IPS-18a (cell line): ENCODE measurements around the gene PIANP.
"Not testable (repeated sequence)": the region's sequence is repeated elsewhere in the genome, so short reads cannot be mapped to it uniquely, and the experiment has no call there.

Source experiments
- H3K27ac ChIP-seq: one replicate; pipeline ENCODE4 v1.5.1; 2013; ENCODE audit warnings: low read length
- H3K27me3 ChIP-seq: one replicate; pipeline ENCODE4 v1.6.1; 2013; ENCODE audit warnings: mild to moderate bottlenecking, low read length; ENCODE audit not compliant: control insufficient read depth, insufficient read depth
- H3K36me3 ChIP-seq: one replicate; pipeline ENCODE4 v1.6.1; 2013; ENCODE audit warnings: low read depth, low read length; ENCODE audit not compliant: control insufficient read depth
- H3K4me1 ChIP-seq: one replicate; pipeline ENCODE4 v1.6.1; 2013; ENCODE audit warnings: low read depth, low read length; ENCODE audit not compliant: control insufficient read depth
- H3K4me3 ChIP-seq: one replicate; pipeline ENCODE4 v1.5.1; 2013; ENCODE audit warnings: low read length
- H3K9ac ChIP-seq: one replicate; pipeline ENCODE4 v1.6.1; 2013; ENCODE audit warnings: mild to moderate bottlenecking, low read length, moderate library complexity
- H3K9me3 ChIP-seq: one replicate; pipeline ENCODE4 v1.6.1; 2013; ENCODE audit warnings: low read depth, low read length; ENCODE audit not compliant: control insufficient read depth

PIANP gene

DNA sequence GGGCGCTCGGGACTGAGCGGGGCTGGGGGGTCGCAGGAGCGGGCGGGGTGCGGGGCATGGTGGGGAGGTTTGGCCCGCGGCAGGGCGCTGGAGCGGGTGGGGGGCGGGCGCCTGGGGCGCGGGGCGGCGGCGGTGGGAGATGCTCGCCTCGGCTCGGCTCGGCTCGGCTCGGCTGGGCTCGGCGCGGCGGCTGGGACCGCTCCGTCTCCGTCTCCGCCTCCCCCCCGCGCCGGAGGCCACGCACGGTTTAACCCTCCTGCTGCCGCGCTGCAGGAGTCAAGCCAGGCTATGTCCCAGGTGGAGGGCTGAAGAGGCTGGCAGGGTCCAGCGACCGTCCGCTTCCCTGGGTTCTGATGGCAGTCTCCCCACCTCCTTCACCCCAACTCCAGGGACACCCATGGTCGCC, at the start of gene PIANP:
Gene PIANP (minus strand): TSS at position 170 of the 406 bp plus-strand sequence. CDS start 2,754 bp downstream, outside the sequence.
- Histone ChIP-seq H3K4me3 (peak within 1 kb of the TSS; percentile 69), H3K36me3 (no peaks in the 10 kb centered on the region), H3K4me1 (peaks cover 4% of the 10 kb centered on the region), H3K9ac (no peak within 1 kb of the TSS), H3K27me3 (peaks cover 37% of the 10 kb centered on the region), H3K9me3 (no peaks in the 10 kb centered on the region), H3K27ac (no peak within 1 kb of the TSS)

DNA sequence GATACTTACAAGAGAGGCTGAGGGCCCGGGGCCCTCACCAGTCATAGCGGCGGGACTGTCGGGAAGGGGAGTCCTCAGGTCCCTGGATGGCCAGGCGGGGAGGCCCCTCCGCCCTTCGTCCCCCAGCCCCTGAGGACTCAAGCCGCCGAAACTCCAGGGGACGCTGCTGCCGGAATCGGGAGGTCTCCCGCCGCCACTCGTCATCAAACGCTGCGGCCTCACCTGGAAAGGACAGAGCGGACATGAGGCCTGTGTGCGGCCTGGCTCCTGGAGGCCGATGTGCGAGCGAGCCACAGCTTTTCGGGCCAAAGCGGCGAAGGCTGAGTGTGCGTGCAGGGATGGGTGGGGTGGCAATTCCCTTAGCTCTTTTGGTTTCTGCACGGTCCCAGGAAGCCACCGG, 48.1 kb upstream of the PIANP start:
- no peaks in the 10 kb centered on the region for H3K27me3 ChIP-seq
- H3K9ac ChIP-seq: no peak overlapping the region
- H3K4me1 ChIP-seq: peaks cover 6% of the 10 kb centered on the region
- H3K27ac ChIP-seq: no peak overlapping the region
- peaks cover 61% of the 10 kb centered on the region for H3K36me3 ChIP-seq
- H3K9me3 ChIP-seq: no peaks in the 10 kb centered on the region
- H3K4me3 ChIP-seq: no peak overlapping the region

DNA sequence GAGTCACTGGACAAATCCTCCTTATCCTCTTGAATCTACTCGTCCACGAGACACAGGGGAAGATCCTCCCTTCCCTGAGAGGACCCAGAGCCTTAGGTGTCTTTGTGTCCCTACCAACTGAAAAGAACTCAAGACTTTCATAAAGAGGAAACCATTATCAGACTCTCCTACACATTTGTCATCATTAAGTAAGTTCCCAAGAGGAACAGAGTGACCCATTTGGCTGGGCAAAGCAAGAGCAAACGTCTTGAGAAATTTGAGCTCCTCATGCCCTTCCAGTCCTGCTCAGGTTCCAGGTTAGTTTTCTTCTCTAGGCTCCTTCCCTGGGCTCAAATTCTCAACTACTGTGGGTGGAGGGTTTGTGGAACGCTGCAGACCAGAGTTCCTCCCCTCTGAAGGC, 46.6 kb upstream of the PIANP start:
- Histone ChIP-seq H3K4me3 (no peak overlapping the region), H3K36me3 (peaks cover 61% of the 10 kb centered on the region), H3K9me3 (no peaks in the 10 kb centered on the region), H3K4me1 (peaks cover 5% of the 10 kb centered on the region), H3K9ac (no peak overlapping the region), H3K27me3 (no peaks in the 10 kb centered on the region), H3K27ac (no peak overlapping the region)

GRCh38 chr12:6745741-6746525, 45.3 kb upstream of the PIANP start:
- no peak overlapping the region for H3K4me3 ChIP-seq
- no peak overlapping the region for H3K9ac ChIP-seq
- H3K27ac ChIP-seq: no peak overlapping the region
- H3K27me3 ChIP-seq: no peaks in the 10 kb centered on the region
- no peaks in the 10 kb centered on the region for H3K4me1 ChIP-seq
- no peaks in the 10 kb centered on the region for H3K9me3 ChIP-seq
- H3K36me3 ChIP-seq: peaks cover 51% of the 10 kb centered on the region

DNA sequence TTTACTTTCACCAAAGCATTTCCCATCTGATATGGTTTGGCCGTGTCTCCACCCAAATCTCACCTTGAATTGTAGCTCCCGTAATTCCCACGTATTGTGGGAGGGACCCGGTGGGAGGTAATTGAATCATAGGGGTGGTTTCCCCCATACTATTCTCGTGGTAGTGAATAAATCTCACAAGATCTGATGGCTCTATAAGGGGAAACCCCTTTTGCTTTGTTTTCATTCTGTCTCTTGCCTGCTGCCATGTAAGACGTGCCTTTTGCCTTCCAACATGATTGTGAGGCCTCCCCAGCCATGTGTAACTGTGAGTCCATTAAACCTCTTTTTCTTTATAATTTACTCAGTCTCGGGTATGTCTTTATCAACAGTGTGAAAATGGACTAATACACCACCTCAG, 42.7 kb upstream of the PIANP start:
- H3K27me3 ChIP-seq, H3K4me3 ChIP-seq, H3K9ac ChIP-seq, H3K27ac ChIP-seq, H3K9me3 ChIP-seq, H3K4me1 ChIP-seq: not testable (repeated sequence)
- H3K36me3 ChIP-seq: peaks cover 25% of the 10 kb centered on the region

DNA sequence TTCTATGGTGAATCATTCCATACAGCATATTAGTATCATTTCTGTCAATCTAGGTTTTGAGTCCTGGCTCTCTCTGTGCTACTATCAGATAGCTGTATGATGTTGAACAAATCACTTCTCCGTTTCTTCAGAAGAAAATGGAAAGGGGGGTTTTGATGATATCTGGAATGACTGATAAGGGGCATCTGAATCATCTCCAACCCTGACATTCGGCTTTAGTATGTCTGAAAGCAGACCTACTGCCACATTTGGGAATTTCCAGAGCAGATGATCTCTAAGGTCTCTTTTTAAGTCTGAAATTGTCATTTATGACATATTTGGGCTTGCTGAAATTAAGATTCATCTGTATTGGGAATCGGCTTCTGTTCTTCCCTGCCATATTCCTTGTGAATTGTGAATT, 42.2 kb upstream of the PIANP start:
- Histone ChIP-seq H3K27ac (no peak overlapping the region), H3K36me3 (peaks cover 20% of the 10 kb centered on the region), H3K9me3 (no peaks in the 10 kb centered on the region), H3K27me3 (no peaks in the 10 kb centered on the region), H3K4me1 (no peaks in the 10 kb centered on the region), H3K9ac (no peak overlapping the region), H3K4me3 (no peak overlapping the region)

GRCh38 chr12:6742080-6742479, 41.5 kb upstream of the PIANP start:
- peaks cover 12% of the 10 kb centered on the region for H3K36me3 ChIP-seq
- H3K27ac ChIP-seq, H3K27me3 ChIP-seq, H3K9ac ChIP-seq, H3K4me1 ChIP-seq, H3K9me3 ChIP-seq, H3K4me3 ChIP-seq: not testable (repeated sequence)

DNA sequence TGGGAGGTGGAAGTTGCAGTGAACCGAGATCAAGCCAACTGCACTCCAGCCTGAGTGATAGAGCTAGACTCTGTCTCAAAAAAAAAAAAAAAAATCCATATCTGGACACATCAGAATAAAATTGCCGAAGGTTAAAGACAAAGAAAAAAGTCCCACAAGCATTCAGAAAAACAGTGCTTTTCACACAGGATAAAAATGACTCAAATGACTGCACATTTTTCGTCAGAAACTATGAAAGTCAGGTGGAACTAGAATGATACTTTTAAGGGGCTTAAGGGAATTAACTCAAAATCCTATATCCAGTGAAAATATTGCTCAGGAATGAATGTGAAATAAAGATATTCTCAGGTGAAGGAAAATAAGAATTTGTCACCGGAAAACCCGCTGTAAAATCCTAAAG, 36.1 kb upstream of the PIANP start:
- H3K27ac ChIP-seq: no peak overlapping the region
- peaks cover 3% of the 10 kb centered on the region for H3K36me3 ChIP-seq
- H3K9ac ChIP-seq: no peak overlapping the region
- H3K4me1 ChIP-seq: no peaks in the 10 kb centered on the region
- H3K27me3 ChIP-seq: no peaks in the 10 kb centered on the region
- no peak overlapping the region for H3K4me3 ChIP-seq
- H3K9me3 ChIP-seq: no peaks in the 10 kb centered on the region

GRCh38 chr12:6735448-6736191, 35.0 kb upstream of the PIANP start:
- Histone ChIP-seq H3K27me3 (no peaks in the 10 kb centered on the region), H3K9ac (no peak overlapping the region), H3K4me1 (no peaks in the 10 kb centered on the region)

DNA sequence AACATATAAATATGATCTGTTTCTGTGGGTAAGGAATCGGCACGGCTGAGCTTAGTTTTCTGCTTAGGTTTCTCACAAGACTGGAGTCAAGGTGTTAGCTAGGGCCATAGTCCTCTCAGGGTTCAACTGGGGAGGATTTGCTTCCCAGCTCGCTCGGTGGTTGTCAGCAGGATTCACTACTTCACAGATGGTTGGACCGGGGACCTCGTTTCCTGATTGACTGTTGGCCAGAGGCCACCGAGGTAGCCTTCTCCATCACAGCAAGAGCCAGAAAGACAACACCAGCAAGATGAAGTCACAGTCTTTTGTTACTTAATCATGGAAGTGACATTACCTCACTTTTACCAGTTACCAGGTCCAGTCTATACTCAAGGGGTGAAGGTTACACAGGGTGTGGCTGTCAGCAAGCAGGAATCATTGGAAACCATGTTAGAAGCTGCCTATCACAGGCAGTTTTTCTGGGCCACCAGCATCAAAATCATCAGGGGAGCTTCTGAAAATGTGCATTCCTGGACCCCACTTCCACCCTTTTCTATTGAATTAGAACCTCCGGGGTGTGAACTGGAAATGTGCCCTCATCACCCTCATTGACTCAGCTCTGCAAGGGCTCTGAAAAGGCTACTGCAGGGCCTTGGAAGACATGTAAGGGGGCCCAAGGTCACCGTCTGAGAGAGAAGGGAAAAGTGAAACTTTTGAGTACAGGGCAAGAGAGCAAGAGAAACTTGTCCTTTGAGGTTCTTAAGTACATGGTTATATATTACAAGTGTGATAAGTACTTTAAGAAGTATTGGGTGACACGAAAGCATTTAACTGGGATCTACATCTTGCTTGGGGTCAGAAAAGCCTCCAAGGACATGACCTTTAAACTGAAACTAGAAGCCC, 34.1 kb upstream of the PIANP start:
- Histone ChIP-seq H3K9me3 (no peaks in the 10 kb centered on the region), H3K27ac (no peak overlapping the region), H3K27me3 (no peaks in the 10 kb centered on the region), H3K36me3 (peaks cover 16% of the 10 kb centered on the region), H3K4me1 (no peaks in the 10 kb centered on the region), H3K9ac (no peak overlapping the region), H3K4me3 (no peak overlapping the region)

More at GRCh38 chr12:6735448-6736191, 35.0 kb upstream of the PIANP start:
- Histone ChIP-seq H3K36me3 (peaks cover 12% of the 10 kb centered on the region), H3K4me3 (no peak overlapping the region), H3K27ac (no peak overlapping the region), H3K9me3 (no peaks in the 10 kb centered on the region)

DNA sequence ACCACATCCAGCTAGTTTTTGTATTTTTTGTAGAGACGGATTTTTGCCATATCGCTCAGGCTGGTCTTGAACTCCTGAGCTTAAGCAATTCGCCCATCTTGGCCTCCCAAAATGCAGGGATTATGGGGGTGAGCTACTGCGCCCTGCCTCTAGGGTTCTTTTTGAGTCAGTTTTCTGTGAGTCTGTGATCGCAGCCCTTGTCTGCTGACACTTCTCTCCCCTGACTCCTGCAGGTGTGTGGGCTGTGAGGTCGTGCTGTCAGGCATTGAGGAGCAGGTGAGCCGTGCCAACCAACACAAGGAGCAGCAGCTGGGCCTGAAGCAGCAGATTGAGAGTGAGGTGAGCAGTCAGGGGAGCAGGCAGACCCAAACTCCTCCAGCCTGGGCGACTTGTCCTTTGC, 29.6 kb upstream of the PIANP start:
- Histone ChIP-seq H3K4me3 (no peak overlapping the region), H3K36me3 (peaks cover 33% of the 10 kb centered on the region), H3K9ac (no peak overlapping the region), H3K9me3 (no peaks in the 10 kb centered on the region), H3K4me1 (no peaks in the 10 kb centered on the region), H3K27ac (no peak overlapping the region), H3K27me3 (no peaks in the 10 kb centered on the region)
